BJ (cell line): ENCODE results near the gene KLF16. TPM values are rescaled to one million over a fixed set of nuclear protein-coding genes. Genes with fewer than 3 reads are reported as not detected.
A peak's percentile ranks its signal among the peaks of the same experiment; 100 is the strongest.

Experiments used
- CTCF ChIA-PET: fragments of 350-600 bp; formaldehyde crosslinking; extraction: SDS; loops from one replicate; lab custom pipeline; 2021; ENCODE audit warnings: antibody characterized with exemption, inconsistent platforms; lab: Yijun Ruan, JAX
- POLR2A ChIA-PET: fragments of 300-600 bp; sonication (Branson Sonifier 250); formaldehyde crosslinking; extraction: SDS; loops from one replicate; lab custom pipeline; 2021; ENCODE audit warnings: antibody characterized with exemption; lab: Charles Lee
- DNase-seq: peaks from one replicate; pipeline ENCODE4 v3.0.0-alpha.2; 2011; ENCODE audit warnings: low read depth
- H3K27me3 ChIP-seq: 2 replicates; pipeline ENCODE4 v1.6.0; 2011; ENCODE audit warnings: low read length; ENCODE audit not compliant: control insufficient read depth, insufficient read depth
- H3K36me3 ChIP-seq: 2 replicates; pipeline ENCODE4 v1.5.1; 2011; ENCODE audit warnings: low read length; ENCODE audit not compliant: control insufficient read depth, insufficient read depth
- H3K4me3 ChIP-seq: 2 replicates; pipeline ENCODE4 v1.5.1; 2011; ENCODE audit warnings: low read depth, mild to moderate bottlenecking, control low read depth, low read length
- polyA plus RNA-seq: library from polyadenylated mRNA; depleted of rRNA; stranded (reverse); fragments of >200 nt; gene quantifications from 2 replicates; pipeline ENCODE4 v1.2.3, GENCODE V29; 2011
- TF ChIP-seq, protein P1 (sequence below): IDR thresholded peaks from 2 replicates; pipeline ENCODE4 v1.5.1; 2011; ENCODE audit warnings: low read depth, mild to moderate bottlenecking, control low read depth, inconsistent platforms, low read length, moderate library complexity; ENCODE audit not compliant: insufficient read depth

Gene KLF16
- polyA plus RNA-seq, 1 experiment = 5.7 TPM

GRCh38 chr19:1837625-1838105 is 25.7 kb downstream of the KLF16 start:
- no peak for DNase-seq
- POLR2A ChIA-PET = no interaction called here
- Histone ChIP-seq H3K4me3 (no peak overlapping the region), H3K27me3 (no peaks in the 10 kb centered on the region), H3K36me3 (peaks cover 3% of the 10 kb centered on the region)
- CTCF ChIA-PET = interaction anchor here (0.6 to 7.8 kb wide), 24 partner anchors 9 to 291 kb away, joined by 3 to 79 read pairs (median 5); partner anchors contain the start of gene REXO1
- TF ChIP-seq, protein P1, sequence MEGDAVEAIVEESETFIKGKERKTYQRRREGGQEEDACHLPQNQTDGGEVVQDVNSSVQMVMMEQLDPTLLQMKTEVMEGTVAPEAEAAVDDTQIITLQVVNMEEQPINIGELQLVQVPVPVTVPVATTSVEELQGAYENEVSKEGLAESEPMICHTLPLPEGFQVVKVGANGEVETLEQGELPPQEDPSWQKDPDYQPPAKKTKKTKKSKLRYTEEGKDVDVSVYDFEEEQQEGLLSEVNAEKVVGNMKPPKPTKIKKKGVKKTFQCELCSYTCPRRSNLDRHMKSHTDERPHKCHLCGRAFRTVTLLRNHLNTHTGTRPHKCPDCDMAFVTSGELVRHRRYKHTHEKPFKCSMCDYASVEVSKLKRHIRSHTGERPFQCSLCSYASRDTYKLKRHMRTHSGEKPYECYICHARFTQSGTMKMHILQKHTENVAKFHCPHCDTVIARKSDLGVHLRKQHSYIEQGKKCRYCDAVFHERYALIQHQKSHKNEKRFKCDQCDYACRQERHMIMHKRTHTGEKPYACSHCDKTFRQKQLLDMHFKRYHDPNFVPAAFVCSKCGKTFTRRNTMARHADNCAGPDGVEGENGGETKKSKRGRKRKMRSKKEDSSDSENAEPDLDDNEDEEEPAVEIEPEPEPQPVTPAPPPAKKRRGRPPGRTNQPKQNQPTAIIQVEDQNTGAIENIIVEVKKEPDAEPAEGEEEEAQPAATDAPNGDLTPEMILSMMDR = peak; percentile 99

- no peak overlapping the region for H3K4me3 ChIP-seq
- CTCF ChIA-PET = interaction anchor here (0.6 to 7.8 kb wide), 19 partner anchors 9 to 291 kb away, joined by 3 to 79 read pairs (median 8); partner anchors contain the start of gene REXO1
- H3K36me3 ChIP-seq = peaks cover 3% of the 10 kb centered on the region
- POLR2A ChIA-PET = no interaction called here
- TF ChIP-seq, protein P1 = no peak
- no peak for DNase-seq
- no peaks in the 10 kb centered on the region for H3K27me3 ChIP-seq
Observed at GRCh38 chr19:1837222-1837565, 26.2 kb downstream of the KLF16 start.

- H3K27me3 ChIP-seq = no peaks in the 10 kb centered on the region
- DNase-seq = no peak
- no peak overlapping the region for H3K4me3 ChIP-seq
- POLR2A ChIA-PET = no interaction called here
- TF ChIP-seq, protein P1 = no peak
- H3K36me3 ChIP-seq = peaks cover 3% of the 10 kb centered on the region
- CTCF ChIA-PET = interaction anchor here (0.6 to 7.8 kb wide), 20 partner anchors 8 to 290 kb away, joined by 3 to 79 read pairs (median 8); partner anchors contain the start of gene REXO1
Observed at GRCh38 chr19:1836458-1837221, 26.7 kb downstream of the KLF16 start.

- ChIA-PET POLR2A (no interaction called here), CTCF (interaction anchor here (1.2 to 1.4 kb wide), 2 partner anchors 8 to 20 kb away, joined by 3 to 5 read pairs; no protein-coding TSS in a partner anchor)
- H3K36me3 ChIP-seq = peaks cover 7% of the 10 kb centered on the region
- H3K27me3 ChIP-seq = no peaks in the 10 kb centered on the region
- no peak overlapping the region for H3K4me3 ChIP-seq
- TF ChIP-seq, protein P1 = no peak
- DNase-seq = no peak
Observed at GRCh38 chr19:1833540-1833939, 29.8 kb downstream of the KLF16 start.

DNA sequence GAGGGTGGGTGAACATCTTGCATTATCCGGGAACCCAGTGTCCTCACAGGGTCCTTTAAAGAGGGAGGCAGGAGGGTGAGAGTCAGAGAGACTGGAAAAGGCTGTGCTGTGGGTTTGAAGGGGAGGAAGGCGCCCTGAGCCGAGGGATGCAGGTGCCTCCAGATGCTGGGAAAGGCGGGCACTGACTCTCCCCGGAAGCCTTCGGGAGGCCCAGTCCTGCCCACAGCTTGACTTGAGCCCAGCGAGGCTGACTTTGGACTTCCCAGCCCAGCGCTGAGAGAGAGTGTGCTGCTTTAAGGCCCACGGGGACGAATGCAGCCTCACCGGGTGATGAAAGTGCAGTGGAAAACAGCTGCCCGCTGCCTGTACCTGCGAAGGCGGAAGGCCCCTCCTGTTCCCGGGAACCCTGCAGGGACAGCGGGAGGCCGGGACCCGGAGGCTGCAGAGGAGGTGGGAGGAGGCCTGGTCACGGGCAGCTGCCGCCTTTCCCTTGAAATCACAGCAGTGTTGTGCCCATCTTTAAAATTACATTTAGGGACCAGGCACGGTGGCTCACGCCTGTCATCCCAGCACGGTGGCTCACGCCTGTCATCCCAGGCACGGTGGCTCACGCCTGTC is 31.2 kb downstream of the KLF16 start:
- Histone ChIP-seq H3K4me3 (no peak overlapping the region), H3K36me3 (peaks cover 7% of the 10 kb centered on the region), H3K27me3 (no peaks in the 10 kb centered on the region)
- no peak for DNase-seq
- ChIA-PET CTCF (interaction anchor here (0.7 to 1.4 kb wide), 2 partner anchors 9 to 160 kb away, joined by 3 to 5 read pairs; no protein-coding TSS in a partner anchor), POLR2A (no interaction called here)
- TF ChIP-seq, protein P1 = no peak
